Activated T-cell treated with anti-CD3 and anti-CD28 coated beads for 1 hour (primary cell): ENCODE measurements around the gene BRD3OS.

Experiments used
- DNase-seq: peaks from one replicate; pipeline ENCODE4 v3.0.0-alpha.2; 2020; ENCODE audit warnings: low read depth

The BRD3OS gene

GRCh38 chr9:134052491-134052890 lies 27.2 kb downstream of the BRD3OS start:
- no peak for DNase-seq

GRCh38 chr9:134052941-134053340 lies 27.7 kb downstream of the BRD3OS start:
- no peak for DNase-seq

- DNase-seq, result no peak
These were observed 28.2 kb downstream of the BRD3OS start for GRCh38 chr9:134053401-134053871.

- no peak for DNase-seq
These were observed 28.9 kb downstream of the BRD3OS start for GRCh38 chr9:134053941-134054761.

GRCh38 chr9:134054891-134055811 lies 29.9 kb downstream of the BRD3OS start:
- DNase-seq, result no peak

GRCh38 chr9:134055981-134056461 lies 30.7 kb downstream of the BRD3OS start:
- no peak for DNase-seq

- no peak for DNase-seq
These were observed 31.4 kb downstream of the BRD3OS start for GRCh38 chr9:134056483-134057306.

- DNase-seq, result no peak
These were observed 32.0 kb downstream of the BRD3OS start for GRCh38 chr9:134057307-134057657.

GRCh38 chr9:134057751-134058701 lies 32.7 kb downstream of the BRD3OS start:
- DNase-seq, result no peak

GRCh38 chr9:134058716-134059115 lies 33.4 kb downstream of the BRD3OS start:
- DNase-seq, result no peak

GRCh38 chr9:134059188-134059641 lies 33.9 kb downstream of the BRD3OS start:
- DNase-seq, result no peak

GRCh38 chr9:134059661-134060395 lies 34.5 kb downstream of the BRD3OS start:
- DNase-seq, result no peak

- DNase-seq, result no peak
These were observed 35.3 kb downstream of the BRD3OS start for GRCh38 chr9:134060546-134060945.

- DNase-seq, result no peak
These were observed 35.9 kb downstream of the BRD3OS start for GRCh38 chr9:134061019-134061687.

- DNase-seq, result no peak
These were observed 36.5 kb downstream of the BRD3OS start for GRCh38 chr9:134061688-134062371.

- DNase-seq, result no peak
These were observed 37.3 kb downstream of the BRD3OS start for GRCh38 chr9:134062461-134063087.

- DNase-seq, result no peak
These were observed 37.8 kb downstream of the BRD3OS start for GRCh38 chr9:134063088-134063570.
